ENCODE data around the gene LORICRIN. TPM values are rescaled to one million over a fixed set of nuclear protein-coding genes. Genes with fewer than 3 reads are reported as not detected.

Gene LORICRIN
- total RNA-seq, 1 donor: not detected

- no peak for DNase-seq (ENCODE audit: low read depth in 2 of 3, low spot score in 2 of 3)
These were observed 11.2 kb upstream of the LORICRIN start for GRCh38 chr1:153248176-153248879.

- no peak for DNase-seq (ENCODE audit: low read depth in 2 of 3, low spot score in 2 of 3)
These were observed 9.3 kb upstream of the LORICRIN start for GRCh38 chr1:153250166-153250565.

GRCh38 chr1:153251087-153251486 is 8.4 kb upstream of the LORICRIN start:
- DNase-seq (ENCODE audit: low read depth in 2 of 3, low spot score in 2 of 3): no peak

GRCh38 chr1:153251562-153251961 is 7.9 kb upstream of the LORICRIN start:
- DNase-seq (ENCODE audit: low read depth in 2 of 3, low spot score in 2 of 3): no peak

GRCh38 chr1:153251988-153252387 is 7.5 kb upstream of the LORICRIN start:
- DNase-seq (ENCODE audit: low read depth in 2 of 3, low spot score in 2 of 3): no peak

GRCh38 chr1:153253076-153253475 is 6.4 kb upstream of the LORICRIN start:
- DNase-seq (ENCODE audit: low read depth in 2 of 3, low spot score in 2 of 3): no peak

- no peak for DNase-seq (ENCODE audit: low read depth in 2 of 3, low spot score in 2 of 3)
These were observed 5.8 kb upstream of the LORICRIN start for GRCh38 chr1:153253693-153254092.

GRCh38 chr1:153260585-153261280 is 1.2 kb downstream of the LORICRIN start:
- DNase-seq (ENCODE audit: low read depth in 2 of 3, low spot score in 2 of 3): peak in 2 of 3 donors; percentile 36 to 49

- peak in 2 of 3 donors; percentile 23 to 24 for DNase-seq (ENCODE audit: low read depth in 2 of 3, low spot score in 2 of 3)
These were observed 2.0 kb downstream of the LORICRIN start for GRCh38 chr1:153261281-153262069.

- no peak for DNase-seq (ENCODE audit: low read depth in 2 of 3, low spot score in 2 of 3)
These were observed 2.5 kb downstream of the LORICRIN start for GRCh38 chr1:153262070-153262366.

GRCh38 chr1:153262462-153263157 is 3.1 kb downstream of the LORICRIN start:
- DNase-seq (ENCODE audit: low read depth in 2 of 3, low spot score in 2 of 3): no peak

GRCh38 chr1:153265457-153265856 is 6.0 kb downstream of the LORICRIN start:
- no peak for DNase-seq (ENCODE audit: low read depth in 2 of 3, low spot score in 2 of 3)

GRCh38 chr1:153271711-153272110 is 12.2 kb downstream of the LORICRIN start:
- no peak for DNase-seq (ENCODE audit: low read depth in 2 of 3, low spot score in 2 of 3)

- DNase-seq (ENCODE audit: low read depth in 2 of 3, low spot score in 2 of 3): no peak
These were observed 12.7 kb downstream of the LORICRIN start for GRCh38 chr1:153272186-153272585.

GRCh38 chr1:153277852-153278251 is 18.4 kb downstream of the LORICRIN start:
- DNase-seq (ENCODE audit: low read depth in 2 of 3, low spot score in 2 of 3): peak in 2 of 3 donors; percentile 29

GRCh38 chr1:153288634-153289275 is 29.3 kb downstream of the LORICRIN start:
- DNase-seq (ENCODE audit: low read depth in 2 of 3, low spot score in 2 of 3): peak in 1 of 3 donors; percentile 22

GRCh38 chr1:153291514-153291913 is 32.0 kb downstream of the LORICRIN start:
- DNase-seq (ENCODE audit: low read depth in 2 of 3, low spot score in 2 of 3): no peak

GRCh38 chr1:153292185-153292584 is 32.7 kb downstream of the LORICRIN start:
- DNase-seq (ENCODE audit: low read depth in 2 of 3, low spot score in 2 of 3): no peak

- DNase-seq (ENCODE audit: low read depth in 2 of 3, low spot score in 2 of 3): no peak
These were observed 33.4 kb downstream of the LORICRIN start for GRCh38 chr1:153292740-153293479.

GRCh38 chr1:153293480-153293775 is 33.9 kb downstream of the LORICRIN start:
- no peak for DNase-seq (ENCODE audit: low read depth in 2 of 3, low spot score in 2 of 3)
